ENCODE measurements around the gene TM9SF2.
A peak's percentile ranks its signal among the peaks of the same experiment; 100 is the strongest.

The TM9SF2 gene

GRCh38 chr13:99577934-99578917 lies 77.0 kb downstream of the TM9SF2 start:
- DNase-seq (ENCODE audit: low read depth in 2 of 2): no peak

DNA sequence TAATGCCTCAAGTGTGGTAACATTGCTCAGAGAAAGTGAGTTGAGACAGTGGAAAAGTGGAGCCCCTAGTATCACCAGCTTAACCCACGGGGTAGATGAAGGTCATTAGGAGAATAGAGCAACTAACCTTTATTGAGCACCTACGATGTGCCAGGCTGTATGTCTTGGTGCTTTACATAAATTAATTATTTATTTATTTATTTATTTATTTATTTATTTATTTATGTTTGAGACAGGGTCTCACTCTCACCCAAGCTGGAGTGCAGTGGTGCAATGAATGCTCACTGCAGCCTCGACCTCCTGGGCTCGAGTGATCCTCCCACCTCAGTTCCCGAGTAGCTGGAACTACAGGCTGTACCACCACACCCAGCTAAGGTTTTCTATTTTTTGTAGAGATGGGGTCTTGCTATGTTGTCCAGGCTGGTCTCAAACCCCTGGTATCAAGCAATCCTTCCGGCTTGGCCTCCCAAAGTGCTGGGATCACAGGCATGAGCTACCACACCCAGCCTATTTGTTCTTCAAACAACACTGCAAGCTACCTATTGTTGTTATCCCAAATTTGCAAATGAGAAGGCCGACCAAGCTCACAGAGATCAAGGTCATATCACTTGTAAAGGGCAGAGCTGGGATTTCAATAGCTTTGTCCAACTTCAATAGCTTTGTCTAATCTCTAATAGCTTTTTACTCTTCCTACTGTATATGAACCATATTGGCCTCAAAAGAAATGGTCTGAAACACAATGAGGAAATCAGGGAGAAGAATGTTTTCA lies 79.4 kb downstream of the TM9SF2 start:
- DNase-seq (ENCODE audit: low read depth in 2 of 2): no peak

DNA sequence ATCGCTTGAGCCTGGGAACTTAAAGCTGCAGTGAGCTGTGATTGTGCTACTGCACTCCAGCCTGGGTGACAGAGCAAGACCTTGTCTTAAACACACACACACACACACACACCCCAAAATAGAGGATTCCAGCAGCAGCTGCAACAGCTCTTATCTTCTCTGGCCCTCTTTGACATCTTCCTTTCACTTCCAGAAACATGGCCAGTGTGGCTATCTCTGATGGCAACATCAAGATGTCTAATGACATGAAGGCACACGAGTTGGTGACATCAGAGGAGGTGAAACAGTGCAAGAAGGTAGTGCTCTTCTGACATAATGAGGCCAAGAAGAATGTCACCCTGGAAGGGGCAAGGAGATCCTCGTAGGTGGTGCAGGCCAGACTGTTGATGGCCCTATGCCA lies 81.2 kb downstream of the TM9SF2 start:
- no peak for DNase-seq (ENCODE audit: low read depth in 2 of 2)

DNA sequence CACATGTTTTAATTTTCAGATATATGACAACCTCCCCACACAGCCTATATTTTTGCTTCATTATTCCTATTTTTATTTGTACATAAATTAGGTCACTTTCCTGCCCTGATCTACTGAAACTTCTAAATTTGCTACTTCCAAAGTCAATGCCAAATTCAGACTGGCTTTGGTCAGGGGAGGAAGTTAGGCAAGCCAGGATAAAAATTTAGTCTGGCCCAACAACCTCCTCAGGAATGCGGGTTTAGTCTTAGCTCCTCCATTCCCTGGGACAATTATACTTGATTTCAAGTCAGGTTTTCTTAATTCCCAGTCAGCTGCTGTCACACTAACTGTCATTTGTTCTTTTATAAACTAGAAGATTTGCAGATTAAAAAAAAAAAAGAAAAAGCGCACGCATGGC lies 84.3 kb downstream of the TM9SF2 start:
- DNase-seq (ENCODE audit: low read depth in 2 of 2): no peak

DNA sequence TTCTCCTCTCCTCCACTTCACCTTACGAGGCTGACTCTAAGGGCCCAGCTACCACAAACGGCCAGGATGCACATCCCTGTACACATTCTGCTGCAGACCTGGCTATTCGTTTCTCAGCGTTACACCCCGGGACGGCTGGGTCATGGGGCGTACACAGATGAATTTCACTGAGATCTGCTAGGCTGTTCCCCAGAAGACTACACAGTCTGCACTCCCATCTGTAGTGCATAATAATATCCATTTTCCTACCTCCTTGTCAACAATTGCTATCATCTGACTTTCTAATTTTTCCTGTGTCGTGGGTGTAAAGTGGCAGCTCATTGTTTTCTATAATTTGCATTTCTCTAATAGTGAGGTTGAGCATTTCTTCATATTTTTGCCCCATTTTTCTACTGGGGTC lies 85.7 kb downstream of the TM9SF2 start:
- no peak for DNase-seq (ENCODE audit: low read depth in 2 of 2)

GRCh38 chr13:99587893-99588606 lies 86.8 kb downstream of the TM9SF2 start:
- no peak for DNase-seq (ENCODE audit: low read depth in 2 of 2)

DNA sequence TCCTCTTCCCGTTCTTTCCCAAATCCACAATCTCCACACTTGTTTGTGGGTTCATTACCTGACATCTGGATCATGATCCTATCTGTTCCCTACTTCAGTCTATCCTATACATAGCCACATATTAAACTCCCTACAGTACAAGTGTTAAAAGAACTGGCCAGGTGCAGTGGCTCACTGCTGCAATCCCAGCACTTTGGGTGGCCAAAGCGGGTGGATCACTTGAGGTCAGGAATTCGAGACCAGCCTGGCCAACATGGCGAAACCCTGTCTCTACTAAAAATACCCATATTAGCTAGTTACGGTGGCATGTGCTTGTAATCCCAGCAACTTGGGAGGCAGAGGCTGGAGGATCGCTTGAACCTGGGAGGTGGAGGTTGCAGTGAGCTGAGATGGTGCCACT lies 88.3 kb downstream of the TM9SF2 start:
- DNase-seq (ENCODE audit: low read depth in 2 of 2): no peak

- no peak for DNase-seq (ENCODE audit: low read depth in 2 of 2)
Measured at GRCh38 chr13:99590519-99591011, 89.3 kb downstream of the TM9SF2 start.

DNA sequence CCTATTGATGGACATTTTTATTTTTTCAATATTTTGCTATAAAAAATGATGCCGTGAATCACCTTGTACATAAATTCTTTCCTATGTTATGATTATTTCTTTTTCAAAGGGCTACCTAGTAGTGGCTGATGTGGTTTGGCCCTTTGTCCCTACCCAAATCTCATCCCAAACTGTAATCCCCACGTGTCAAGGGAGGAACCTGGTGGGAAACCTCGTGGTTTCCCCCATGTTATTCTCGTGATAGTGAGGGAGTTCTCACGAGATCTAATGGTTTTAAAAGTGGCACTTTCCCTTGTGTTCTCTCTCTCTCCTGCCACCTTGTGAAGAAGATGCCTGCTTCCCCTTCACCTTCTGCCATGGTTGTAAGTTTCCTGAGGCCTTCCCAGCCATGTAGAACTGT lies 94.9 kb downstream of the TM9SF2 start:
- no peak for DNase-seq (ENCODE audit: low read depth in 2 of 2)

DNA sequence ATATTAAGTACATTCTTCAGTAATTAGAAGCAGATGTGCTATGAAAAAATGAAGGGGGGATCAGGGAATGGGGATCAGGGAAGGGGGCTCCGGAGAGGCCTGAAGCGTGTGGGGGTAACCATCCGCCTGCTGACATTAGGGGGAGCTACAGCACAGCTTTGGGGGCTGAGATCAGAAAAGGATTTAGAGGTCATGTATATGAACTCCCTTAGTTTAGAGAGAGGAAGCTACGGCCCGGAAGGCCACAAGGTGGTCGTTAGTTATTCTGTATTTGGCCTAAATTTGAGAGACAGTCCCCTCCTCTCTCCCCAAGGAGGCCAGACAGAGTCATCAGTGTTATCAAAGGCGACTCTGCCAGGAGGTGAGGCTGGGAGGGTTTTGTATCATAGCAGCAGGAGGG lies 99.0 kb downstream of the TM9SF2 start:
- DNase-seq (ENCODE audit: low read depth in 2 of 2): no peak

- no peak for DNase-seq (ENCODE audit: low read depth in 2 of 2)
Measured at GRCh38 chr13:99601535-99601934, 100.3 kb downstream of the TM9SF2 start.

DNA sequence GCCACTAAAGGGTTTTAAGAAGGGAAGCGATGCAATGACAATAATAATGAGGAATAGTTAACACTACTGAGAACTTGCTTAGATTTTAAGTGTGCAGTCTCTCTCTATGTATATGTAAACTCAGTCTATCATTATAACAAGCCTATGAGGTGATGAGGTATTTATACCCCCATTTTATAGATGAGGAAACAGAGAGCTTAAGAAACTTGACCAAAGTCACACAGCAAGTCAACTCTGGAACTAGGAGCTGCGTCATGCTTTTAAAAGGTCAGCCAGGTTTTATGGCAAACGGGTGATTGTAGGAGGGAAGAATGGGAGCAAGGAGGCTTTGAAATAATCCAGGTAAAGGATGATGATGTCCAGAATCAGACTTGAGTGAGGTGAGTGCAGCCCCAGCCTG lies 103.4 kb downstream of the TM9SF2 start:
- no peak for DNase-seq (ENCODE audit: low read depth in 2 of 2)

- peak in 1 of 2 donors; percentile 19 for DNase-seq (ENCODE audit: low read depth in 2 of 2)
Measured at GRCh38 chr13:99605420-99606323, 104.4 kb downstream of the TM9SF2 start.

DNA sequence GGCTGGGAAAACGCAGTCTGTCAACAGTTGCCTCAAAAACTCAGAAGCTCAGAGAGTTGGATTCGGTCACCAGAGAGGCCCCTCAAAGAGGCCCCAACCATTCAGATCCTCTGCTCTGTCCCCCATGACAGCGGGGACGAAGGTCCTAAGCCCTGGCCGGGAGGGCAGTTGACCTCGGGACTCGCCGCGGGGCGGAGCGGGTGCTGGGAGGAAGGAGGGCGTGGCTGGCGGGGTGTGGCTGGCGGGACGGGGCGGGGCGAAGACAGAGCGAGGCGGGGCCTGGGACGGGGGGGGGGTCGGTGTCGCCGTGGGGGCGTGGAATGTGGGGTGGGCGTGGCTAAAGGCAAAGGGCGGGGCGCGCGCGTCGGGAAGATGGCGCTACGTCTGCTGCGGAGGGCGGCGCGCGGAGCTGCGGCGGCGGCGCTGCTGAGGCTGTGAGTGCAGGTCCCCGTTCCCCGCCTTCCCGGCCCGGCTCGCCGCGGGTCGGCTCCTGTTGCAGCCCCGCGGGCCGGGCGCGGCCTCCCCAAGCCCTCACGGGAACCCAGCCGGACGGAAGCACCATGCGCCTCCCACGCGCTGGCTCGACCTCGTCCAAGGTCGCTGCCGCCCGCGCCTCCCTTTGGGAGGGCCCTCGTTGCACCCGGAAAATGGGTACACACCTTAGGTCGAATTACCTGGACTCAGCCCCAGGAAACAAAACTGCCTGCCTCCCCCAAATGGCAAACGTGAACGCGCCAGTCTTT lies 105.2 kb downstream of the TM9SF2 start, which contains the start of gene CLYBL:
Gene CLYBL, plus strand, starts transcription at position 367 of the 743 bp plus-strand sequence.
- peak; percentile 89 to 91 for DNase-seq (ENCODE audit: low read depth in 2 of 2)

- DNase-seq (ENCODE audit: low read depth in 2 of 2): no peak
Measured at GRCh38 chr13:99608345-99608744, 107.1 kb downstream of the TM9SF2 start.

DNA sequence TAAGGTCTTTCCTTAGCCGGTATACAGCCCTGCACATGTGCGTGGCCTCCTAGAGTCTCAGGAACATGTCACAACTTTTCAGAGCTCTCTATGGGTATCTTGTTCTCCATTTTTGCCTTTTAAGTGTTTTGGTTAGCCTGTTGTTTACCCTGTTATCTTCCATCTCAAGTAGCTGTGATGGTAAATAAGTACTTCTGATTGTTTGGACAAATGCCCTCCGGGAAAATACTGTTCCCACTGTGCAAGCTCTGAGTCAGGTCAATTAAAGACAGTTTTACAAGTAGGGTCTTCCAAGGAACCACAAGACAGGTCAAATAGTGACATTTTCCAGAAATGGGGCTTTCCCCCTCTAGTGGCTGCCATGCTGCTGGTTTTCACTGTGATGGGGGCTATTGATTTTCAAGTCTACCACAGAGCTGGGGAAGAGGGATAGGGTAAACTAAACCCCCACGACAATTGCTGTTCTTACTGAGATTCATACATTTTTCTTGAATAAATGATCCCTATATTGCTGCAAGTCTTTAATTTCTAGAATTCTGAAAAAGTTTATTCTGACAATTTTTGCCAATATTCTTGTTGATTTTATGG lies 109.5 kb downstream of the TM9SF2 start:
- DNase-seq (ENCODE audit: low read depth in 2 of 2): no peak
